Spinal cord (tissue), 10 donors: ENCODE results near the gene PTPN3. TPM values are rescaled to one million over a fixed set of nuclear protein-coding genes. Genes with fewer than 3 reads are reported as not detected.
A peak's percentile ranks its signal among the peaks of the same experiment; 100 is the strongest.
"Not testable (repeated sequence)": the region's sequence is repeated elsewhere in the genome, so short reads cannot be mapped to it uniquely, and the experiment has no call there.

ENCODE experiments used
- DNase-seq, 6 donors: peaks; one replicate each; pipeline versions ENCODE4 v3.0.0 to v3.0.0-alpha.2; 2013 to 2015; ENCODE audit warnings: low spot score in 6 of 6, low read depth in 4 of 6
- H3K27ac ChIP-seq: one replicate; pipeline ENCODE4 v1.5.1; 2013; ENCODE audit warnings: low read depth, low read length, control low read depth
- H3K27me3 ChIP-seq: one replicate; pipeline ENCODE4 v1.6.1; 2013; ENCODE audit warnings: low read length; ENCODE audit not compliant: control insufficient read depth, insufficient read depth
- H3K36me3 ChIP-seq: one replicate; pipeline ENCODE4 v1.6.1; 2013; ENCODE audit warnings: low read length; ENCODE audit not compliant: control insufficient read depth, insufficient read depth
- H3K4me1 ChIP-seq: one replicate; pipeline ENCODE4 v1.6.1; 2013; ENCODE audit warnings: low read length; ENCODE audit not compliant: control insufficient read depth, insufficient read depth
- H3K4me3 ChIP-seq: one replicate; pipeline ENCODE4 v1.5.1; 2013; ENCODE audit warnings: low read depth, low read length, control low read depth
- H3K9me3 ChIP-seq: one replicate; pipeline ENCODE4 v1.6.1; 2013; ENCODE audit warnings: low read length; ENCODE audit not compliant: control insufficient read depth, insufficient read depth
- WGBS: methylation state at CpG from one replicate; pipeline ENCODE4 v1.1.5; 2013; ENCODE audit warnings: missing lambda C conversion rate; ENCODE audit not compliant: insufficient coverage; 5-methylcytosine and 5-hydroxymethylcytosine counted together
- polyA plus RNA-seq, 2 donors: library from polyadenylated mRNA; unstranded; fragments of 120-200 nt; gene quantifications; one replicate each; pipeline ENCODE4 v1.2.1, GENCODE V29; 2013; ENCODE audit not compliant: insufficient read length in 2 of 2
- total RNA-seq, 2 donors: library from RNA; depleted of rRNA in 1 of 2; stranded (reverse); fragments of 120-200 nt in 1 of 2; fragments of >200 nt in 1 of 2; gene quantifications; one replicate each; pipeline versions ENCODE4 v1.2.3 to v1.2.4, GENCODE V29; 2013 to 2014
- donor health status: healthy.

The PTPN3 gene
- total and polyA plus RNA-seq, 4 donors = 2.3 to 8.1 (median 7.1) TPM

DNA sequence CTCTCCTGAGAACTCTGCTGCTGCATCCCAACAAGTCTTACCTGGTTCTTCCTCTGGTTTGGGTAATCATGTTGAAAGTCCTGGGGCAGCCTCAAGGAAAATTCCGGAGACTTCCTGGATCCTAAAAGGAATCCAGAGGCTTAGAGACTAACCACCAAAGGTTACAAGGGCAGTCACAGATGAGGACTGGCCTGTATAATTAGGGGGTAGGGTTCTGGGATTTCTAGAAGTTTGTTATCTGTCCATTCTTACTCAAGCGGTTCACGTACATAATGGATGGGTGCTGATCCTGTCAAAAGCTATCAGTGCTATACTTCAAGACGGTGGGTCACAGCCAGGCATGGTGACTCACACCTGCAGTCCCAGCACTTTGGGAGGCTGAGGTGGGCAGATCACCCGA is 125.9 kb downstream of the PTPN3 start:
- no peak overlapping the region for H3K4me3 ChIP-seq
- H3K27me3 ChIP-seq = no peaks in the 10 kb centered on the region
- H3K9me3 ChIP-seq = peaks cover 1% of the 10 kb centered on the region
- WGBS = 96% methylated on average over 4 of the region's 5 CpGs
- H3K36me3 ChIP-seq = no peaks in the 10 kb centered on the region
- no peak overlapping the region for H3K27ac ChIP-seq
- DNase-seq = no peak
- no peaks in the 10 kb centered on the region for H3K4me1 ChIP-seq

- H3K4me3 ChIP-seq = no peak overlapping the region
- peaks cover 1% of the 10 kb centered on the region for H3K9me3 ChIP-seq
- no CpG with 5 or more reads among the region's 1 CpG for WGBS
These were observed 126.7 kb downstream of the PTPN3 start for GRCh38 chr9:109371374-109371773.

DNA sequence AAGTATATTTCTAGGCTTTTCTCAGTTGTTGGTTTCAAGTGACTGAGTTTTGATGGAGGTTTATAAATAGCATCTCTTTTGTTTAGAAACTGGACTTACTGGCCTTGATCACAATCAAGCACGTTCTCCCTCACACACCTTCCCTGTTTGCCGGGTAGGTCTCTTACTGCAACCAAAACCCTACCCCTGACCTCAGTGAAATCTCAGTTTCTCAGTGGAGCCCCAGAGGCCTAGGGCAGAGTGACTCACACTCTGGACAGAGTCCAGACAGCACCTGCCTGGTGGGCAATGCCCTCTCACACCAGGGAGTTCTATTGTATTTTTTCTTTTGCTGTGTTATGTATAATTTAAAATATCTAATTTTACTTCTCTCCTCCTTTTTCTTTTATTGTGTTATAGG is 128.8 kb downstream of the PTPN3 start:
- H3K36me3 ChIP-seq = no peaks in the 10 kb centered on the region
- H3K4me3 ChIP-seq = no peak overlapping the region
- no peaks in the 10 kb centered on the region for H3K4me1 ChIP-seq
- peaks cover 1% of the 10 kb centered on the region for H3K9me3 ChIP-seq
- WGBS = 79% methylated on average over 2 of the region's 2 CpGs
- DNase-seq = no peak
- no peak overlapping the region for H3K27ac ChIP-seq
- no peaks in the 10 kb centered on the region for H3K27me3 ChIP-seq

More at GRCh38 chr9:109371374-109371773, 126.7 kb downstream of the PTPN3 start:
- Histone ChIP-seq H3K27ac (no peak overlapping the region), H3K4me1 (no peaks in the 10 kb centered on the region), H3K36me3 (no peaks in the 10 kb centered on the region), H3K27me3 (no peaks in the 10 kb centered on the region)
- DNase-seq = no peak

- Histone ChIP-seq H3K27me3 (no peaks in the 10 kb centered on the region), H3K9me3 (no peaks in the 10 kb centered on the region), H3K4me3 (no peak overlapping the region), H3K36me3 (no peaks in the 10 kb centered on the region), H3K27ac (no peak overlapping the region), H3K4me1 (no peaks in the 10 kb centered on the region)
- WGBS = no CpG with 5 or more reads among the region's 5 CpGs
- DNase-seq = no peak
These were observed 137.3 kb downstream of the PTPN3 start for GRCh38 chr9:109360771-109361170.

GRCh38 chr9:109358968-109359603 is 139.0 kb downstream of the PTPN3 start:
- not testable (repeated sequence) for H3K4me1 ChIP-seq, DNase-seq, H3K9me3 ChIP-seq, H3K4me3 ChIP-seq, H3K36me3 ChIP-seq, H3K27ac ChIP-seq, H3K27me3 ChIP-seq
- no CpG with 5 or more reads among the region's 8 CpGs for WGBS

DNA sequence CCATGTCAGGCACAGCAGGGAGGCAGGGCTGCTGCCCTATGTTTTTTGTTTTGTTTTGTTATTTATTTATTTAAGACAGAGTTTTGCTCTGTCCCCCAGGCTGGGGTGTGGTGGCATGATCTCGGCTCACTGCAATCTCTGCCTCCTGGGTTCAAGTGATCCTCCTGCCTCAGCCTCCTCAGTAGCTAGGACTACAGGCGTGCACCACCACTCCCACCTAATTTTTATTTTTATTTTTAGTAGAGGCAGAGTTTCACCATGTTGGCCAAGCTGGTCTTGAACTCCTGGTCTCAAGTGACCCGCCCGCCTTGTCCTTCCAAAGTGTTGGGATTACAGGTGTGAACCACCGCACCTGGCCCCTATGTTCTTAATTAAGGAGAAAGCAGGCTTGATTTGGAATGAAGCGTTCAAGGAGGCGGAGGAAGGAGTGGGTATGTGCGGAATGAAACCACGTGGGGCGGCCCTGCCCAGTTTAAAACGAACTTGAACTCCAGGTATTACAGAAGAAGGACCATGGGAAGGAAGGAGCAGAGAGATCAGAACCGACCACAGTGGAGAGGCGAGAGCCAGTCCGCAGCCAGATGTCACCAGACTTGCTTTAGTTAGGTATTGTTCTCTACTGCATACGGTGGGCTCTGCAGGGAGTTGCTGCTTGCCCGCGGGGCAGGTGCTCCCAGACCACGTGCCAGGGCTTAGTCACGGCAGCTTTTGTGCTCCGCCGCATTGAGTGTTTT is 142.4 kb downstream of the PTPN3 start:
- Histone ChIP-seq H3K4me3 (no peak overlapping the region), H3K27me3 (no peaks in the 10 kb centered on the region), H3K9me3 (no peaks in the 10 kb centered on the region), H3K4me1 (no peaks in the 10 kb centered on the region), H3K36me3 (no peaks in the 10 kb centered on the region), H3K27ac (no peak overlapping the region)
- DNase-seq = no peak
- WGBS = 72% methylated on average over 19 of the region's 21 CpGs

DNA sequence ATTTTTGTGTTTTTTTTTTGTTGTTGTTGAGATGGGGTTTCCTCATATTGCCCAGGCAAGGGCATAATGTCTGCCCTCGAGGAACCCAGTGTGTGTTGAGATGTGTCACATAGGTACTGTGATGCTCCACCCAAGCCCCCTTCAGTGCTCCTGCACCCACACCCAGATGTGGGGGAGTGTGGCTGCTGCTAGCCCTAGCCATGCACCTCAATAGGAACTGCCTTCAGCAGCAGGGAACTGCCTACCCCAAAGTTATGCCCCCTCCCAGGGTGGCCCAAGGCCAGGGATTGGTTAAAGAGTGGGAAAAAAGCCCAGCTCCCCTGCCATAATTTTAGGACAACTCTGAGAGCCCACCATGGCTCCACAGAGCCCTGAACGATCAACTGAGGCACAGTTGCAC is 143.9 kb downstream of the PTPN3 start:
- DNase-seq = no peak
- WGBS = 83% methylated on average over 2 of the region's 2 CpGs
- Histone ChIP-seq H3K27ac (no peak overlapping the region), H3K4me1 (no peaks in the 10 kb centered on the region), H3K4me3 (no peak overlapping the region), H3K27me3 (no peaks in the 10 kb centered on the region), H3K9me3 (no peaks in the 10 kb centered on the region), H3K36me3 (no peaks in the 10 kb centered on the region)

- H3K27ac ChIP-seq = no peak overlapping the region
- no peaks in the 10 kb centered on the region for H3K27me3 ChIP-seq
- no peaks in the 10 kb centered on the region for H3K9me3 ChIP-seq
- H3K4me1 ChIP-seq = peaks cover 3% of the 10 kb centered on the region
- WGBS = 92% methylated on average over 4 of the region's 5 CpGs
- no peak for DNase-seq
- no peak overlapping the region for H3K4me3 ChIP-seq
- H3K36me3 ChIP-seq = no peaks in the 10 kb centered on the region
These were observed 147.1 kb downstream of the PTPN3 start for GRCh38 chr9:109351032-109351431.

DNA sequence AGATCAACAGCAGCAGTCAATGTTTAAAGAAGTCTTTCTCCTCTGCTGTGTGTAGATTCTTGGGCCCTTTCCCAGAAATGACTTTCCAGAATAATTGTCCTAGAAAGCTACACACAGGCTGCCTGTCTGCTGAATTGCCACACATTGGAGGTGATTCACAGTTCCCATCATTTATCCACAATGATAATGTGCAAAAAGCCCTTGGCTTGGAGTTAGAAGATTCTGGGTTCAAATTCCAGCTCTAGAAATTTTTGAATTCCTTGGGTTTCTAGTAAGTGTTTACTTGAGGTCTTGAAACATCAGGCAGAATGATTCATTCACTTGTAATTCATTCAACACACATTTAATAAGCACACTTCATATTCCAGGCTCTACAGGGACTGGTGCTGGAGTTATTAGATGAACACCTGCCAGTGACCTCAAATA is 148.7 kb downstream of the PTPN3 start:
- H3K9me3 ChIP-seq = no peaks in the 10 kb centered on the region
- no peaks in the 10 kb centered on the region for H3K27me3 ChIP-seq
- H3K4me3 ChIP-seq = no peak overlapping the region
- no peaks in the 10 kb centered on the region for H3K36me3 ChIP-seq
- peak in 5 of 6 donors; percentile 33 to 85 (median 58) for DNase-seq
- H3K4me1 ChIP-seq = peaks cover 8% of the 10 kb centered on the region
- H3K27ac ChIP-seq = peak overlapping the region; percentile 58

DNA sequence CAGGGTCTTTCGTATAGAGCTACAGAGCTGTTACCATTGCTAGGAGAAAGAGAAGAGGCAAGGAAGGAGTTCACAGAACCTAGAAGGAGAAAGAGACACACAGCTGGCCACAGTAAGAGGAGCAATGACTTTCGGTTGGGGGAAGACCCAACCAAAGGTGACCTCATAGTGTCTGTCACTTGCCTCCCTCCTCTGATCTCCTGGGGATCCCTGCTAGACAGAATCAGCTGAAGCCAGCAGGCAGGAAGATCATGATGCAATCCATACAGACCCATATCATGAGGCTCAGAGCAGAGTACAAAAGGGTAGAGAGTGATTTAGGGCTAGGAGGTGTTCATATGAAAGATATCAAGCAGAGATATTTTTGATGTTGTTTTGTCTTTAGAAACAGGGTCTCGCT is 151.2 kb downstream of the PTPN3 start:
- H3K9me3 ChIP-seq = no peaks in the 10 kb centered on the region
- DNase-seq = no peak
- WGBS = 88% methylated on average over 3 of the region's 3 CpGs
- H3K27me3 ChIP-seq = no peaks in the 10 kb centered on the region
- no peaks in the 10 kb centered on the region for H3K36me3 ChIP-seq
- no peak overlapping the region for H3K27ac ChIP-seq
- no peak overlapping the region for H3K4me3 ChIP-seq
- peaks cover 8% of the 10 kb centered on the region for H3K4me1 ChIP-seq
